HG03135 (cell line): ENCODE results near the gene OSBP2.

Experiments used
- ATAC-seq: cut with Tn5 transposase; IDR thresholded peaks from one replicate; pipeline ENCODE4 v1.9.1; 2021; ENCODE audit warnings: mild to moderate bottlenecking, moderate library complexity; ENCODE audit not compliant: unreplicated experiment

The OSBP2 gene

DNA sequence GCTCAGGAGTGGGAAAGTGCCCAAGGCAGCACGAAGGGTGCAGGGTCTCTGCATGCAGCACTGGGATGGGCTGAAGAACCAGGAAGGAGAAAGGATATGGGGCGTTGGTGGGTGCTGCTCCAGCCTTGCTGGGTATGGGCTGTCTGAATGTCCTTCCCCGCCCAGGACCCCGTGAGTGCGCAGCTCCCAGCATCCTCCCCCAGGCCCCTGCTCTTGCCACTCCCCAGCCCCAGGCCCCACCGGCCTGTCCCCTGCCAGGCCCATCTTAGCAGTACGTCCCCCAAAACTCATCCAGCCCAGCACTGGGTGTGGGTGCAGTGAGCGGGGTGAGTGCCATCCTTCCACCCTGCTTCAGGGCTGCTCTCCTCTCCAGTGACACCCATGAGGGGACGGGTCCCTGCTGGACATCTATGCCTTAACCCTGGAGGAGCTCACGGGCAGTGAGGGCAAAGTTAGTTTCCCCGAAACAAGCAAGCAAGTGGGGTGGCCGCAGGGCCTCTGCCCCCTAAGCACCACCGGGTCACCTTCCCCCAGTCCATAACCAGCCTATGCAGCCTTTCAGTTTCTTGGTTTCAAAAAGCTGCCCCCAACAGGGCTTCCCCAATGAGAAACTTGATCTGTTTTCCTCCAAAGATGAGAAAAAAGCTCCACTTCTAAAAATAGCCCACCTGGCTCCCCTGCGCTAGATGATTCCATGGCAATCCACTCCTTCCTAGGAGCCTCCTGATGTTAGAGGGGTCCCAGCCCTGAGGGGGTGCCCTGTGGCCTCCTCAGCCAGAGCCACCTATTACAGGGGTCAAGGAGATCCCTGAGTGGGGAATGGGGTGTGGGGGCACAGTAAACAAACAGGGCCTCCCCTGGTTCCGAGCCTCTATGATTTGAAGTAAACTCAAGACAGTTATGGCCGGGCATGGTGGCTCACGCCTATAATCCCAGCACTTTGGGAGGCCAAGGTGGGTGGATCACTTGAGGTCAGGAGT is 170.1 kb downstream of the OSBP2 start:
- no peak for ATAC-seq

DNA sequence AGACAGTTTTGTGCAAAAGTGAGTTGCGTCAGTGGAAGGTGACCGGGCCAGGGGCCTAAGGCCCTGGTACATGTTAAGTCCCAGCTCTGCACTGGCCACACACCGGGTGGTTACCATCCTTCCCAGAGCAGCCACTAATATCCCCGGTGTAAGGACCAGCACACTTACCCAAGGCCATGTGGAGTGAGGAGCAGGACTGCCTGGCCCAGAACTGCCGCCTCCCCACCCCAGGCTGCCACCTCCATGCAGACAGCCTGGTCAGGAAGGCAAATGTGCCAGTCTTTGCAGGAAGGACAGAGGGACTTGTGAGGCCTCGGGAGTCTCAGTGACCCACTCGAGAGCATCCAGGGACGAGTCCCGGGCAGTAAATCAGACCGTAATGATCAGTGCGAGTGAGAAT is 171.0 kb downstream of the OSBP2 start:
- no peak for ATAC-seq

- ATAC-seq = no peak
Measured at GRCh38 chr22:30866216-30866615, 171.5 kb downstream of the OSBP2 start.

GRCh38 chr22:30866811-30867271 is 172.2 kb downstream of the OSBP2 start:
- no peak for ATAC-seq

DNA sequence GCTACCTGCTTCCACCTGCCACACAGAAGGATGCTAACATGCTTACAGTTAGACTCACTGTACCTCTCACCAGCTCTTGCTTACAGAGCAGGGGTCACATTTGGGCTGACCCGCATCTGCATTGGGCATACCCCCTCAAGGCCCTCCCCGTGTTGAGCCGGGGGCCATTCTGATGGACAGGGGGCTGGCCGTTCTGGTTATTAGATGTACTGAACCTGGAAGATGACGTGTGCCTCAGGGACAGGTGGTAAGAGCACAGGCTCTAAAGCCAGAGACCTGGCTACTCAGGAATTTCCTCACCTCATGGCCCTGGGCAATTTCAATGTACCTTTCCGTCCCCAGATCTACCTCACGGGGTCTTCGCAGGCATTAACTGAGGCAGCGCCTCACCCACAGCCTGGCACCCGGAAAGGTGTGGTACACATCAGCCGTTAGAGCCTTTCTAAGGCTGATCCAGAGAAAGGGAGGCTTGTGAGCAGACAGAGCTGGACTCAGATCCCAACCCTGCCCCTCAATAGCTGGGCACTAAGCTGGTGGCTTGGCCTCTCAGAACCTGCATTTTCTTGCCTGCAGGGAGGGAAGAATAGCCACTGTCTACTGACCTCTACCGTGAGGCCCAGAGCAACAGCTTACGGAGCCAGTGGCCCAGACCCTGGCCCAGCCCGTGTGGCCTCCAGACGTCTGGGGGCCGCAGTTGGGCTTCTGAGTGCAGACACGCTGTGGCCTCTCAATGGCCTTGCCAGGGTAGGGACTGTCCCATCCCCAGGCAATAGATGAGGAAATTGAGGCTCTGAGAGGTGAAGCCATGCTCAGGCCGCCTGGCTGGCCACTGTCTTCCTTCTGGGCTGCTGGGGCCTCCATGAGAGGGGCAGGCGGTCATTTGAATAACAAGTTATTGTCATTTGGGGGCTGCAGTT is 173.3 kb downstream of the OSBP2 start:
- ATAC-seq = no peak

DNA sequence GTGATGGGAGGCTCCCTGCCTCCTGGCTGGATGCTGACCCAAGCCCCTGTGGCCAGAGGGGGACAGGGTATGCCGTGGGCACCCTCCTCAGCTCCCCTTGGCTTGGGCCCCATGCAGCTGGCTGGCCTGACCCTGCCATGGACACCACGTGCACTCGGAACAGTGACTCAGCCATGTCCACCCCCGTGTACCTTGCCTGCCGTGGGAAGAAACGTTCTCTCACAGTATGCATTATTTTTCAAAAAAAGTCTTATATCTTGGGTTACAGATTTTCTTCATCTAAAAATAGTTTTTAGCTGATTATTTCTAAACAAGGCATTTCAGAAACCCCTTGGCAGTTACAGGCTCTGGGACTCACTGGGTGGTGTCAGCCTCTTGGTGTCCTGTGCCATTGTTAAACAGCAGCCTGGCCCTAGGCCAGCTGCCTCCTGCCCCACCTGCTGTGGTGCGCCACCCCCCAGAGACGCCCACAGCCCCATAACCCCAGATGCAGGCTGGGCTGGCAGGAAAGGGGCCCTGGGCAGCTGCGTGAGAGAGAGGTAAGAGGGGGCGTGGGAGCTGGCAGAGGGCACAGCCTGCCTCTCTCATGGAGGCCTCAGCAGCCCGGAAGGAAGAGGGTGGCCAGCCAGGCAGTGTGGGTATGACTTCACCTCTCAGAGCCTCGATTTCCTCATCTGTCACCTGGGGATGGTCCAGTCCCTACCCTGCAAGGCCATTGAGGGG is 174.2 kb downstream of the OSBP2 start:
- no peak for ATAC-seq

DNA sequence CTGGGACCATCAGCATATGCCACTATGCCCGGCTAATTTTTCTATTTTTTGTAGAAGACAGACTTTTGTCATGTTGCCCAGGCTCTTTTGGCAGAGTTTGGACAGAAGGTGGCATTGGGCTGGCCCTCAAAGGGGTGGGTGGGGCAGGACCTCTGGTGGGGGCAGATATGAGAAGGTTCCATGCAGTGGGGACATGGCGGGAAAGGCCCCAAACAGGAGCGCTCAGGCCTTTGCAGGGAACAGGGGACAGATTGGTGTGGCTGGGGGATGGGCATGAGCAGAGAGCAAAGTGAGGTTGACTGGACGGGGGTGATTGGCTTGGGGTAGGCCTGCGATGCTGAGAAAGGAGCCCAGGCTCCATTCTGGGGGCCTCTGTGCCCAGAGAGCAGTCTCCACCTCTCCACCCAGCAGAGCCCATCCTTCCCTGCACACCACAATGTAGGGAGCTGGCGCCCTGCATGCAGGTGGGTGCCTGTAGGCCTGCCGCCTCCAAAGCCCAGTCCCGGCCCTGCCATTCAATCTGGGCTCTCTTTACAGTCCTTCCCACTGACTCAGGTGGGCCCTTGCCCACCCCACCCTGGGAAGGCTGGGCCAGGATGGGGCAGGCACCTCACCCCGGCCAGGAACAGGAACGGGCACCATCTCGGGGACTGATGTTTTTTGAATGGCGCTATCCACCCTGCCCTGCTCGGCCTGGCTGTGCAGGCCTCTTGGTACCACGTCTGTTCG is 175.2 kb downstream of the OSBP2 start:
- ATAC-seq = no peak

DNA sequence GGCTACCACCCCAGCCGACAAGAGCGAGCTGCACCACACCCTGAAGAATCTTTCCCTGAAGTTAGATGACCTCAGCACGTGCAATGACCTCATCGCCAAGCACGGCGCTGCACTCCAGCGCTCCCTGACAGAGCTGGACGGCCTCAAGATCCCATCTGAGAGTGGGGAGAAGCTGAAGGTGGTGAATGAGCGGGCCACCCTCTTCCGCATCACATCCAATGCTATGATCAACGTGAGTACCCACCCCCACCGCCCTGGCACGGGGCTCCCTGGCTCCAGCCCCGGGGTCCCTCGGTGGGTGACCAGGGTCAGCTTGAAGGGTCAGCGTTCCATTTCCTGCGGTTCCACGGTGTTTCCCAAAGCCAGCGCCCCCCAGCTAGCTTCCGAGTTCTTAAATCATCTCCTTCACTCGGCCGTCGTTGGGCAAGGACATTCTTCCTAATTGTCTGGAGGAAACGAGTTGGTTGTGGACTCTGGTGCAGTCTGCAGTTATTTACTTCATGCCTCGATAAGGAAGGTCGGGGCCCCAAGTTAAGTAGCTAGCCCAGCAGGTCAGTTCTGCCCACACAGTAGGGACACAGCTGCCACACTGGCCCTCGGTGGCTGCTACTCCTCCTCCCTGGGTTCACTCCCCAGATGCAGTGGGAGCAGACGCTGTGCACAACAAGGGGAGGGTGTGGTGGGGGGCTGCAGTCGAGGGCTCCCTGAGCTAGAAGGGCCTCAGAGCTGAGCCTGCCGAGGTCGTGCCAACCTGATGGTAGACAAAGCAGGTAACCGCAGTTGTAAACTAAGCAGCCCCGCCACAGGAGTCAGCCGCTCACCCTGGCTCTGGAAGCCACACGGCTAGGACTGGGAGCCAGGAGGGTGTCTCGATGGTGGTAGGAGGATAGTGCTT is 176.0 kb downstream of the OSBP2 start:
- ATAC-seq = no peak

- no peak for ATAC-seq
Measured at GRCh38 chr22:30871391-30872284, 177.0 kb downstream of the OSBP2 start.

DNA sequence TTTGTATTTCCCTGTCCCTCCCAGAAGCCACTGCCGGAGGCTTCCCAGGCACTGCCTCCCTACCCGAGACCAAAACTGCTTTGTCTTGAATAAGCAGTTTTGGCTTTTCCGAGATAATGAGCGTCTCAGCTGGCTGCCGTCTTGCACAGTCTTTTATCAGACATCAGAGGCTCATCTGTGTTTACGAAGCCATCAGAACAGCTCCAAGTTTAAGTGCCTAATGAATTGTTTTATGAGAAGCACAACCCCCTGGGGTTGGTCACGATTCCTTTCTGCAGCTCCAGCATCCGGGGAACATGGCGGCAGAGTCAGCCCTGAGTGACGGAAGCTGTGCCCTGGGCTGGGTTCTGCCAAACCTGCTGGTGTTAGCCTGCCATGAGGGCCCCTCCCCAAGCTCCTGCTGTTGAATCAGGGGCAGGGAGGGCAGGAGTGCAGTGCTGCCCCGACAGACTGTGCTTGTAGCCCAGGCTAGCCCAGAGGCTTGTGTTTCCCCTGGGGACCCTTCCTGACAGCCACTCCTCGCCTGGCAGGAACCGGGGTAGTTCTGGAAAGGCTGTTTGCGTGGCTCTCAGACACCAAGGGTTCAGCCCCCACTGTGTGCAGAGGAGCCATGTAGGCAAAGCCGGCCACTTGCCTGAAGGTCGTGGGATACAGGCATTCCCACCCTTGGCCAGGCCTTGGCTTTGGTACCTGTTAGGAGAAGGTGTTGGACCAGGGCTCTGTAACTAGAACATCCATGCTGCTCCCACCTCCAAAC is 177.8 kb downstream of the OSBP2 start:
- ATAC-seq = no peak

GRCh38 chr22:30873086-30873650 is 178.5 kb downstream of the OSBP2 start:
- ATAC-seq = no peak

GRCh38 chr22:30873661-30874060 is 179.0 kb downstream of the OSBP2 start:
- ATAC-seq = no peak

GRCh38 chr22:30874431-30875370 is 180.0 kb downstream of the OSBP2 start:
- ATAC-seq = no peak

DNA sequence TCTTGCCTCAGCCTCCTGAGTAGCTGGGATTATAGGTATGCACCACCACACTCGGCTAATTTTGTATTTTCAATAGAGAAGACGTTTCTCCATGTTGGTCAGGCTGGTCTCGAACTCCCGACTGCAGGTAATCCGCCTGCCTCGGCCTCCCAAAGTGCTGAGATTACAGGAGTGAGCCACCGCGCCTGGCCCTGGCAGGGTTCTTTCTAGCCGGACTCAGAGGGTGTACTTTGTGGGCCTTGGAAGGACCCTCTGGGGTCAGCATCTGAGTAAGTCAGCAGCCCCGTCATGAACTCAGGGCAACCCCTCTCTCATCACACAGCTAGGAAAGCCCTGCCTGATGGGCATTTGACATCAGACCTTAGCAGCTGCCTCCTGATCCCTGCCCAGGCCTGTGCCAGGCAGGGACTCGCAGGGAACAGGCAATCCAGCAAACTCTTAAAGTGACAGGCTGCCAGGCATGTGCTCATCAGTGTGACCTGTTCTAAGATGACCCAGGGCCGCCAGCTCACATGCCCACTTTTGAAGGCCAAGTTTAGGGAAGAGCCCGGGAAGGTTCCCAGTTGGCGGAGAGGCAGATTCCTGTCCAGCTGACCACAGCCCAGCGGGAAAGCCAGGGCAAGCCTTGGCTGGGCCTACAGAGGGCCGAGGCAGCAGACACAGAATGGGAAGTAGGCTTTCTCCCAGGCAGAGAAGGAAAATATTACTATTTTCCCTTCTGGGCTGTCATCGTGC is 181.0 kb downstream of the OSBP2 start:
- ATAC-seq = no peak

DNA sequence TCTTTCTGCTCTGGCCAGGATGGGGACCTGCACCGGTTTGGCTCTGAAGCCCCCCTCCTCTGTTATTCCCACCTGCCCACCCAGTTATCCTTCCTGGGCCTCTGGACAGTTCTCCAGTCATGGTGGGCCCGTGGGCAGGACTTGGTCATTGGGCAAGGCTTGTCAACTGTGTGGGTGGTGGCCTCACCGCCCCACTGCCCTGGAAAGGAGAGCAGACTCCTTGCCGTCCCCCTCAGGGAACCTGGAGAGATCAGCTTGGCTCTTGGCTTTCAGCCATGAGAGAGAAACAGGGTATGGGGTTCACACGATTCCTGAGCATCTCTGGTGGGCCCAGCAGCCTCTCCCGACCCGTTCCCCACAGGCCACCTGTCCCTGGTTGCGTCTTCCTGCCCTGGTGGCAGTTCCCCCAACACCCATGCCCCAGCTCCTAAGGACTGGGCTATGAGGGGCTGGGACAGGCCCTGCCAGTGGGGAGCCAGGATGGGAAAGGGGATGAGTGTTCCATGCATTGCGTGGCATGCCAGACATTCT is 181.6 kb downstream of the OSBP2 start:
- no peak for ATAC-seq
